ENCODE data around the gene DLAT. TPM values are rescaled to one million over a fixed set of nuclear protein-coding genes. Genes with fewer than 3 reads are reported as not detected.
"Not testable (repeated sequence)": the region's sequence is repeated elsewhere in the genome, so short reads cannot be mapped to it uniquely, and the experiment has no call there.

The DLAT gene
- total RNA-seq, 4 donors from 2014 or later: 18.1 to 32.1 (median 23.8) TPM

DNA sequence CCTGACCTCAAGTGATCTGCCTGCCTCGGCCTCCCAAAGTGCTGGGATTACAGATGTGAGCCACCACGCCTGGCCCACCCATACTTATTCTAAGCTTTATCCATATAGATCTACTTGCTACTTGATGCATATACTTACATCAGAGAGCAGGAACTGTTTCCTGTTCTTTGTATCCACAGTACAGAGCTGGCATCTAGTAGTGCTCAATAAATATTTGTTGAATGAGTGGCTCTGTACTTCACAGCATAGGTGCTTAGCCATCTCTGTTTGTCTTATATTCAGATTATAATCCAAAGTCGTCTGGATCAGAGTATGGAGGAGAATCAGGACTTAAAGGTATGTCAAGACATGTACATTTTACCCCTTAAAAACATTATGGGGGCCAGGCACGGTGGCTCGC is 38.6 kb upstream of the DLAT start:
- no peak for DNase-seq (ENCODE audit: low spot score in 2 of 2)
- intact Hi-C loops (cut with DNase I; ENCODE audit: low total_unique reads): no loop called here
- no peak for TF ChIP-seq POLR2A (IDR thresholded peaks at IDR 0.05)
- TF ChIP-seq, protein P1, sequence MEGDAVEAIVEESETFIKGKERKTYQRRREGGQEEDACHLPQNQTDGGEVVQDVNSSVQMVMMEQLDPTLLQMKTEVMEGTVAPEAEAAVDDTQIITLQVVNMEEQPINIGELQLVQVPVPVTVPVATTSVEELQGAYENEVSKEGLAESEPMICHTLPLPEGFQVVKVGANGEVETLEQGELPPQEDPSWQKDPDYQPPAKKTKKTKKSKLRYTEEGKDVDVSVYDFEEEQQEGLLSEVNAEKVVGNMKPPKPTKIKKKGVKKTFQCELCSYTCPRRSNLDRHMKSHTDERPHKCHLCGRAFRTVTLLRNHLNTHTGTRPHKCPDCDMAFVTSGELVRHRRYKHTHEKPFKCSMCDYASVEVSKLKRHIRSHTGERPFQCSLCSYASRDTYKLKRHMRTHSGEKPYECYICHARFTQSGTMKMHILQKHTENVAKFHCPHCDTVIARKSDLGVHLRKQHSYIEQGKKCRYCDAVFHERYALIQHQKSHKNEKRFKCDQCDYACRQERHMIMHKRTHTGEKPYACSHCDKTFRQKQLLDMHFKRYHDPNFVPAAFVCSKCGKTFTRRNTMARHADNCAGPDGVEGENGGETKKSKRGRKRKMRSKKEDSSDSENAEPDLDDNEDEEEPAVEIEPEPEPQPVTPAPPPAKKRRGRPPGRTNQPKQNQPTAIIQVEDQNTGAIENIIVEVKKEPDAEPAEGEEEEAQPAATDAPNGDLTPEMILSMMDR (IDR thresholded peaks at IDR 0.05): no peak
- WGBS, 2 donors: 90 to 92% methylated on average over 5 of the region's 5 CpGs
- H3K4me3 ChIP-seq (ENCODE audit: low read depth, poor library complexity, severe bottlenecking): no peak overlapping the region

DNA sequence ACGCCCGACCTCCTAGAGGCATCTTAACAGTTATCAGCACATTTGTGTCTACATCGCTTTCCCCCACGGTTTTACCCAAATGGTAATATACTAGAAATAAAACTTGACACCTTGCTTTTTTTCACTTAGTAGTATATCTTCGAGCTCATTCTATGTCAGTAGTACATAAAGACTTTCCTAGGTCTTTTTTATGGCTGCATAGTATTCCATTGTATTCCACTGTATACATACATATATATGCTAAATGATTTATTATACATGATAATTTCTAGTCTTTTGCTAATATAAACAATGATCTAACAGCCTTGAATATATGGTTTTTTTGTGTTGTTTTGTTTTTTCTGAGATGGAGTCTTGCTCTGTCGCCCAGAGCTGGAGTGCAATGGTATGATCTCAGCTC is 34.8 kb upstream of the DLAT start:
- intact Hi-C loops (cut with DNase I; ENCODE audit: low total_unique reads): no loop called here
- no peak overlapping the region for H3K4me3 ChIP-seq (ENCODE audit: low read depth, poor library complexity, severe bottlenecking)
- DNase-seq (ENCODE audit: low spot score in 2 of 2): no peak
- TF ChIP-seq POLR2A (IDR thresholded peaks at IDR 0.05): no peak
- TF ChIP-seq, protein P1 (IDR thresholded peaks at IDR 0.05): no peak
- whole genome bisulfite sequencing, 2 donors: 94 to 95% methylated on average over 6 of the region's 6 CpGs

DNA sequence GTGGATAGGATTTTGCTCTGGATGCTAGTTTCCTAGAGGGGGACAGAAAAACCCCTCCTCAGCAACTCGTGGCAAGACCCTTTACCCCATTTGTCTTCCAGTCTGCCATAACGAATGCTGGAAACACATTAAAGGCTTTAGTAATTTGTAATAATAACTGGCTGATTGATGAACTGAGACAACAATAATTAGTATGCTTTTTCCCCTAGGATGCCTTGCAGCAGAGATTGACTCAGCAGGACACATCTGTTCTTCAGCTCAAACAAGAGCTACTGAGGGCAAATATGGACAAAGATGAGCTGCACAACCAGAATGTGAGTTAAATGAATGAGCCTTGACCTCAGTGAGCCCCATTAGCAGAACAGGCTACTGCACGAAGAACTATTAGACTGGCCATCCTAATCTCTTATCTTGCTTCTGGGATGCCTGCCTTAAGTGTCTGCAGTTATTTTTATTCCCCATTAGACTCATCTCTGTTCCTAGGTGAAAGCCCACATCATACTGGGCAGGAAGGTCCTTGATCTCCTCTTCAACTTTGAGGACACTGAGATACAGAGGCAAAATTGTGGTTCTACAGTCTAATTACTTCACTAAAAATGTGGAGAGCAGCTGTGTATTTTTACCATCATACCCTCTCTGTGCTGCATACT is 32.9 kb upstream of the DLAT start:
- intact Hi-C loops (cut with DNase I; ENCODE audit: low total_unique reads): no loop called here
- no peak overlapping the region for H3K4me3 ChIP-seq (ENCODE audit: low read depth, poor library complexity, severe bottlenecking)
- TF ChIP-seq POLR2A (IDR thresholded peaks at IDR 0.05): no peak
- TF ChIP-seq, protein P1 (IDR thresholded peaks at IDR 0.05): no peak
- no peak for DNase-seq (ENCODE audit: low spot score in 2 of 2)
- 76 to 77% methylated on average over 3 of the region's 3 CpGs for WGBS, 2 donors

DNA sequence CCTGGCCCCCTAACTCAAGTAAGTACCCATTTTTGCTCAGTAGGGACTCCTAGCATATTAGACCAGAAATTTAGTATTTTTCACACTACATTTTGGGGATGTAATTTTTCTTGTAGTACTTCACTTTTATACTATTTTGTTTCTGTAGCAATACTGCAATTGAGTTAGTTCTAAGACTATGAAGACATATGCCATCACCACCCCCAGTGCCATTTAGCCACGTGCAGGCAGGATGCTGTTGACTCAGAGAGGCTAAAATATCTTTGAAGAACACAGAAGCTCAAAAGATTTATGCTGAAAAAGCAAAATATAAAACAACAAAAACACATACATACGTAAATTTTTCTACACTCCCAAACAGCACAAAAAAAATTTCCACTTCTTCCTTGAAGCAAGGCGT is 29.1 kb upstream of the DLAT start:
- DNase-seq (ENCODE audit: low spot score in 2 of 2): no peak
- intact Hi-C loops (cut with DNase I; ENCODE audit: low total_unique reads): no loop called here
- no peak overlapping the region for H3K4me3 ChIP-seq (ENCODE audit: low read depth, poor library complexity, severe bottlenecking)
- TF ChIP-seq, protein P1 (IDR thresholded peaks at IDR 0.05): no peak
- no peak for TF ChIP-seq POLR2A (IDR thresholded peaks at IDR 0.05)
- WGBS, 2 donors: 88 to 91% methylated on average over 3 of the region's 3 CpGs

DNA sequence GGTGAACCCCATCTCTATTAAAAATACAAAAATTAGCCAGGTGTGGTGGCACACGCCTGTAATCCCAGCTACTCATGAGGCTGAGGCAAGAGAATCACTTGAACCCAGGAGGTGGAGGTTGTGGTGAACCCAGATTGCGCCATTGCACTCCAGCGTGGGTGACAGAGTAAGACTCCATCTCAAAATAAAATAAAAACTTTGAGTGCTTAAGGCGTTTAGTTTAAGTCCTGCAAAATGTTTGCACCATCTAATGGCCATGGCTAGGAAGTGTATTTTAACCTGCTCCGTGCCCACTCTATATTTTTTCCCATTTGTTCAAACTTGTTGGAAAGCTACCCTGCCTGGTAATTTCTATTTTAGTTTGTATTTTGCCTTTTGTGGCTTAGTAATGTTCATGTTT is 28.5 kb upstream of the DLAT start:
- H3K4me3 ChIP-seq (ENCODE audit: low read depth, poor library complexity, severe bottlenecking); intact Hi-C loops (cut with DNase I; ENCODE audit: low total_unique reads); DNase-seq (ENCODE audit: low spot score in 2 of 2): not testable (repeated sequence)
- WGBS, 2 donors: 60 to 63% methylated on average over 5 of the region's 5 CpGs

DNA sequence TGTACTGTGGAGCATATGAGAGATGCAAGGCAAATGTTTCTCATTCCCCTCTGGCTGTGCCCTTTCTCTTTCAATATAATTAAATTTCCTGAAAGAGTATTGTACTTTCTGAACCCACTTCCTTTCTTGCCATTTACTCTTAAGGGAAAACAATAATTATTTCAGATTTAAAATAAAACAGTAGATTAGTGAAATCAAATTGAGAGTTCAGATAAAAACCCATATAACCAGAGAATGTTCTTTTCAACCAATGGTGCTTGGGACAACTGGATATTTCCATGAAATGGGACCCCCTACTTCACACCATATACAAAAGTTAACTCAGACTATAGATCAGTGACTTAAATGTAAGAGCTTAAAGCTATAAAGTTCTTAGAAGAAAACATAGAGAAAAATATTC is 26.1 kb upstream of the DLAT start:
- DNase-seq (ENCODE audit: low spot score in 2 of 2): no peak
- TF ChIP-seq, protein P1 (IDR thresholded peaks at IDR 0.05): no peak
- TF ChIP-seq POLR2A (IDR thresholded peaks at IDR 0.05): no peak
- intact Hi-C loops (cut with DNase I; ENCODE audit: low total_unique reads): no loop called here
- H3K4me3 ChIP-seq (ENCODE audit: low read depth, poor library complexity, severe bottlenecking): no peak overlapping the region

All from lower leg skin (tissue), 4 donors.